CD4-positive, alpha-beta T cell treated with Interleukin-15 for 4 hours (primary cell): ENCODE data around the gene MRPS34.

Source experiments
- DNase-seq: peaks from one replicate; pipeline ENCODE4 v3.0.0-alpha.2; 2020; ENCODE audit warnings: low spot score

MRPS34 gene

GRCh38 chr16:1769402-1770300 is 3.3 kb downstream of the MRPS34 start:
- no peak for DNase-seq

DNA sequence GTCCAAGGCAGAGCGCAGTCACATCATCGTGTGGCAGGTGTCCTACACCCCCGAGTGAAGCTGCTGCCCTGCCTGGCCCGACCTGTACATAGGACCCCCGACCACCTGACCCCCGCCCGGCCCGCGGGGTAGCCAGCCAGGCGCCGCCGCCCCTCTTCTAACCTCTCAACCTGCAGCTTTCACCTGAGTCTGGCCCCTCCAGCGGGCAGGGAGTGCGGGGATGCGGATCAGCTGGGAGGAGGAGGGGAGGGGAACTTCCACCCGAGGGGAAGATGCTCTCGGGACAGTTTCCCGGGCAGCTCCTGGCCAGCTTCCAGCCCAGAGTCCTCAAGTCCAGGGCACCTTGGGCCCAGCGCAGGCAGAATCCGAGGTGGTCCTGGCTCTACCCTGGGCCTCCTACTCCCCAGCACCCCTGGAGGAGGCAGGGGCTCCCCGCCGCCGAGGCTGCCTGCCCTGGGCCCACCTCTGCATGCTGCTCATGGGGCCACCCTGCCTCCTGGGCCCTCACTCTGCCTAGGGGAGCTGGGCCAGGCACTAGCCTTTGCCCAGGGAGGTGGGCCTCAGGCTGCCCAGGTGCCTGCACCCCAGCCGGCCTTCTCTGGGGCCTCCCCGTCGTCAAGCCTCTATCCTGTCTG is 4.0 kb downstream of the MRPS34 start:
- no peak for DNase-seq

- DNase-seq: no peak
Measured at GRCh38 chr16:1768061-1768766, 4.7 kb downstream of the MRPS34 start.

- DNase-seq: no peak
Measured at GRCh38 chr16:1767116-1767994, 5.6 kb downstream of the MRPS34 start.

- DNase-seq: no peak
Measured at GRCh38 chr16:1766701-1767100, 6.2 kb downstream of the MRPS34 start.

GRCh38 chr16:1766231-1766630 is 6.7 kb downstream of the MRPS34 start:
- DNase-seq: no peak

DNA sequence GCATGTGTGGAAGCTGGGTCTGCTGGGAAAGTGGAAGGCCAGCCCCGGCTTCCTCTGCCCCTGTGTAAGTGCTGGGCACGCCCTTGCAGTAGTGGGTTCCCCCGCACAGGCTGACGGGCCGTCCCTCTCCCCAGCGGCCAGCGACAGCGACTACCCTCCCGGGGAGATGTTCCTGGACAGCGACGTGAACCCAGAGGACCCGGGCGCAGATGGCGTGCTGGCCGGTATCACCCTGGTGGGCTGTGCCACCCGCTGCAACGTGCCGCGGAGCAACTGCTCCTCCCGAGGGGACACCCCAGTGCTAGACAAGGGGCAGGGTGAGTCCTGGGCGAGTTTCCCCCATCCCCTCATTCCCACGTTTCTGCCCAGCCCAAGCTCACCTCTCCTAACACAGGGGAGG is 7.1 kb downstream of the MRPS34 start:
- DNase-seq: no peak

GRCh38 chr16:1764971-1765370 is 8.0 kb downstream of the MRPS34 start:
- DNase-seq: no peak

GRCh38 chr16:1763521-1764511 is 9.1 kb downstream of the MRPS34 start:
- DNase-seq: no peak

- DNase-seq: no peak
Measured at GRCh38 chr16:1762879-1763520, 9.9 kb downstream of the MRPS34 start.

- DNase-seq: no peak
Measured at GRCh38 chr16:1762196-1762878, 10.6 kb downstream of the MRPS34 start.

GRCh38 chr16:1761751-1762150 is 11.2 kb downstream of the MRPS34 start:
- DNase-seq: no peak

DNA sequence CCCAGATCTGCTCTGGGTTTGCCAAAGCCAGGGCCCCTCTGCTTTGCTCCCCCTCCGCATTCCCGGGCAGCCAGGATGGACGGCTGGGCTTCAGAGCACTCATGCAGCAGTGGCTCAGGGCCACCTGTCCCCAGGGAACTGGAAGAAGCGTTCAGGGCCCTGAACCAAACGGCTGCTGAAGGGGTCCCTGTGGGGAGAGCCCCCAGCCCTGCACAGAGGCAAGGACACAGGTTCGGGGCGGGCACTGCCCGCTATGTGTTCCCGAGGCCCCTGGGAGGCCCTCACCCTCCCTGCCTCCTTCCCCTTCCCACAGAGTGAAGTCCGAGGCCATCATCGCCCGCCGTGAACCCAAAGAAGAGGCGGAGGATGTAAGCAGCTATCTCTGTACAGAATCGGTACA is 12.0 kb downstream of the MRPS34 start:
- DNase-seq: no peak

GRCh38 chr16:1759511-1759910 is 13.4 kb downstream of the MRPS34 start:
- no peak for DNase-seq

GRCh38 chr16:1758923-1759322 is 14.0 kb downstream of the MRPS34 start:
- no peak for DNase-seq

- DNase-seq: no peak
Measured at GRCh38 chr16:1757714-1758461, 15.0 kb downstream of the MRPS34 start.

DNA sequence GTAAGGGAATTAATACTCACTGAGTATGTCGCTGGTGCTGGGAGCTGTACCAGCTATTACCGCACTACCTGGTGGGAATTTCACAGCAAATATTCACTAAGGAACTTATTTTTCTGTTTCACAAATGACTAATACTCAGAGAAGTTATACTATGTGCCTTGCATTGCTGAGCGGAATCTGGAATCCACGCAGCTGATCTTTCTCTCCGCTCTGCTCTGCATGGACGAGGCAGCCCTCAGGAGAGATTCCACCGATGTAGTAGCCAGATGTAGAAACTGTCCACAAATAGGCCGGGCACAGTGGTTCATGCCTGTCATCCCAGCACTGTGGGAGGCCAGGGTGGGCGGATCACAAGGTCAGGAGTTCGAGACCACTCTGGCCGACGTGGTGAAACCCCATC is 18.7 kb downstream of the MRPS34 start:
- no peak for DNase-seq

DNA sequence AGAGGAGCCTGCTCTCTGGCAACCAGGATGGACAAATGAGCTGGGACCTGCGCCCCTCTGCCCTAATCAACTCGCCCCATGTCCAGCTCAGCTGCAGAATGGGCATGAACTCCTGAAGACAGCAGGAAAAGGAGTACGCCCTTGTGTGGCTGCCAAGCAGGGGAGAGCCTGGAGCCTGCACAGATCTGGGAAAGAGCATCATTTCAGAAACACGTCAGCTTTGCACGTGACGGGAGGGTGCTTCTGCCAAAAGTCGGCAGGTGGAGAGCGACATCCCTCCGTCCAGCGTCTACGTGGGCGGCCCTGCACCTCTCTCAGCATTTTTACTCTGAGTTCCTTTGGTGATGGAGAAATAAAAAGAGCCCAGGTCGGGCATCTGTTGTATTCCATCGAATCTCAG is 20.1 kb downstream of the MRPS34 start:
- DNase-seq: no peak

- no peak for DNase-seq
Measured at GRCh38 chr16:1751946-1752345, 21.0 kb downstream of the MRPS34 start.
